H1 (cell line): ENCODE measurements around the gene PPFIA2. TPM values are rescaled to one million over a fixed set of nuclear protein-coding genes. Genes with fewer than 3 reads are reported as not detected.

Source experiments
- CTCF ChIA-PET: fragments of 300-600 bp; sonication (Branson Sonifier 250); formaldehyde crosslinking; loops from one replicate; lab custom pipeline; 2021; ENCODE audit not compliant: partially characterized antibody; lab: Charles Lee
- POLR2A ChIA-PET: fragments of 300-600 bp; sonication (Branson Sonifier 250); formaldehyde crosslinking; loops from one replicate; lab custom pipeline; 2021; ENCODE audit warnings: inconsistent platforms; ENCODE audit not compliant: partially characterized antibody; lab: Charles Lee
- DNase-seq, 2 experiments: peaks; one replicate each; pipeline versions ENCODE4 v3.0.0 to v3.0.0-alpha.2; 2010 to 2022; ENCODE audit warnings: low spot score in 2 of 2, low read depth in 1 of 2, mixed read lengths in 1 of 2
- FAIRE-seq: peaks from 2 replicates; lab custom pipeline; 2011; peaks lifted over from hg19 to GRCh38; lab: Jason Lieb, UNC
- H2AFZ ChIP-seq: 2 replicates; pipeline ENCODE4 v1.8.1; 2012; ENCODE audit warnings: low read length, inconsistent platforms
- H2AK5ac ChIP-seq: 2 replicates; pipeline ENCODE4 v1.6.1; 2013; ENCODE audit warnings: low read depth, low read length
- H2BK120ac ChIP-seq: replicated peaks from 2 replicates; pipeline ENCODE3; 2013; ENCODE audit warnings: low read depth, low read length, inconsistent platforms
- H2BK12ac ChIP-seq: 2 replicates; pipeline ENCODE4 v1.6.1; 2013; ENCODE audit warnings: low read depth, low read length
- H2BK15ac ChIP-seq: 2 replicates; pipeline ENCODE4 v1.6.1; 2013; ENCODE audit warnings: low read length
- H2BK20ac ChIP-seq: 2 replicates; pipeline ENCODE4 v1.6.1; 2013; ENCODE audit warnings: low read length
- H2BK5ac ChIP-seq: 2 replicates; pipeline ENCODE4 v1.6.1; 2013; ENCODE audit warnings: low read depth, low read length
- H3K14ac ChIP-seq: 2 replicates; pipeline ENCODE4 v1.6.1; 2013; ENCODE audit warnings: inconsistent platforms; ENCODE audit not compliant: insufficient read length
- H3K18ac ChIP-seq: 2 replicates; pipeline ENCODE4 v1.6.1; 2013; ENCODE audit warnings: low read length; ENCODE audit errors: extremely low read depth
- H3K23ac ChIP-seq: 2 replicates; pipeline ENCODE4 v1.6.1; 2013; ENCODE audit warnings: inconsistent platforms; ENCODE audit not compliant: insufficient read length
- H3K23me2 ChIP-seq: 2 replicates; pipeline ENCODE4 v1.6.1; 2013; ENCODE audit warnings: low read depth, low read length
- H3K27ac ChIP-seq: 2 replicates; pipeline ENCODE4 v1.6.1; 2011; ENCODE audit warnings: low read depth, low read length, inconsistent platforms
- H3K27me3 ChIP-seq, 4 experiments: replicated peaks in 1 of 4; 1 replicate in 1 of 4; 2 replicates in 3 of 4; pipeline versions ENCODE4 v1.6.1 to v1.8.1; 2011 to 2013; ENCODE audit warnings: low read length in 3 of 4, mild to moderate bottlenecking in 3 of 4, inconsistent platforms in 2 of 4, mixed read lengths in 2 of 4, moderate library complexity in 1 of 4; ENCODE audit not compliant: control insufficient read depth in 3 of 4, insufficient read depth in 3 of 4; ENCODE audit errors: extremely low read depth in 1 of 4
- H3K36me3 ChIP-seq, 4 experiments: 2 replicates each; pipeline versions ENCODE4 v1.6.1 to v1.8.1; 2011 to 2013; ENCODE audit warnings: mild to moderate bottlenecking in 4 of 4, low read length in 3 of 4, moderate library complexity in 2 of 4, control low read depth in 1 of 4, inconsistent platforms in 1 of 4; ENCODE audit not compliant: insufficient read depth in 4 of 4, control insufficient read depth in 2 of 4
- H3K4ac ChIP-seq: replicated peaks from 2 replicates; pipeline ENCODE3; 2013; ENCODE audit warnings: low read length, low read depth, mixed read lengths, inconsistent platforms; ENCODE audit not compliant: insufficient read length
- H3K4me1 ChIP-seq, 4 experiments: replicated peaks in 1 of 4; 1 replicate in 1 of 4; 2 replicates in 3 of 4; pipeline versions ENCODE4 v1.6.1 to v1.8.1; 2011 to 2013; ENCODE audit warnings: low read length in 3 of 4, inconsistent platforms in 2 of 4, mixed read lengths in 1 of 4; ENCODE audit not compliant: insufficient read depth in 4 of 4, control insufficient read depth in 3 of 4
- H3K4me2 ChIP-seq, 2 experiments: 2 replicates each; pipeline versions ENCODE4 v1.6.1 to v1.8.1; 2011 to 2013; ENCODE audit warnings: low read depth in 2 of 2, low read length in 2 of 2, control low read depth in 1 of 2, inconsistent platforms in 1 of 2, mild to moderate bottlenecking in 1 of 2; ENCODE audit not compliant: insufficient read depth in 1 of 2
- H3K4me3 ChIP-seq, 4 experiments: fragments of 200-600, 300-600 bp in 1 of 4; sonication (generic), shearing (Covaris generic), sonication (Bioruptor Twin) in 1 of 4; 2 replicates each; pipeline versions ENCODE4 v1.5.1 to v1.8.1; 2011 to 2016; ENCODE audit warnings: low read length in 4 of 4, low read depth in 3 of 4, control low read depth in 2 of 4, inconsistent platforms in 2 of 4, mild to moderate bottlenecking in 2 of 4, mixed read lengths in 1 of 4, moderate library complexity in 1 of 4; ENCODE audit not compliant: insufficient read depth in 2 of 4; ENCODE audit errors: extremely low read depth in 1 of 4
- H3K56ac ChIP-seq: replicated peaks from 2 replicates; pipeline ENCODE3; 2013; ENCODE audit warnings: low read depth, mild to moderate bottlenecking, mixed read lengths, low read length, inconsistent platforms; ENCODE audit not compliant: insufficient read length
- H3K79me1 ChIP-seq: 2 replicates; pipeline ENCODE4 v1.6.1; 2013; ENCODE audit warnings: low read depth, low read length, control low read depth
- H3K79me2 ChIP-seq, 2 experiments: 2 replicates each; pipeline versions ENCODE4 v1.6.1 to v1.8.1; 2012 to 2013; ENCODE audit warnings: low read length in 2 of 2, mild to moderate bottlenecking in 2 of 2, inconsistent platforms in 1 of 2; ENCODE audit not compliant: insufficient read depth in 2 of 2, control insufficient read depth in 1 of 2
- H3K9ac ChIP-seq, 4 experiments: replicated peaks in 1 of 4; 1 replicate in 1 of 4; 2 replicates in 3 of 4; pipeline versions ENCODE4 v1.6.1 to v1.8.1; 2011 to 2013; ENCODE audit warnings: low read depth in 3 of 4, low read length in 3 of 4, control low read depth in 2 of 4, mild to moderate bottlenecking in 2 of 4, moderate library complexity in 2 of 4, inconsistent platforms in 1 of 4; ENCODE audit errors: extremely low read depth in 1 of 4
- H3K9me3 ChIP-seq, 2 experiments: 2 replicates each; pipeline versions ENCODE4 v1.6.1 to v1.8.1; 2012 to 2013; ENCODE audit warnings: mild to moderate bottlenecking in 2 of 2, moderate library complexity in 2 of 2, control low read depth in 1 of 2, inconsistent platforms in 1 of 2, low read depth in 1 of 2, low read length in 1 of 2, mixed read lengths in 1 of 2; ENCODE audit not compliant: insufficient read depth in 2 of 2
- H4K20me1 ChIP-seq, 2 experiments: replicated peaks in 1 of 2; 2 replicates each; pipeline versions ENCODE3 to v1.8.1; 2011 to 2013; ENCODE audit warnings: inconsistent platforms in 2 of 2, low read length in 2 of 2, mild to moderate bottlenecking in 1 of 2; ENCODE audit not compliant: insufficient read depth in 2 of 2, control insufficient read depth in 1 of 2
- H4K5ac ChIP-seq: 2 replicates; pipeline ENCODE4 v1.6.1; 2013; ENCODE audit warnings: low read length, low read depth, mixed read lengths, inconsistent platforms; ENCODE audit not compliant: insufficient read length
- H4K8ac ChIP-seq: 2 replicates; pipeline ENCODE4 v1.8.0; 2013; ENCODE audit warnings: mild to moderate bottlenecking, moderate library complexity, low read length, inconsistent platforms; ENCODE audit not compliant: insufficient read depth; ENCODE audit errors: extremely low read depth
- H4K91ac ChIP-seq: replicated peaks from 2 replicates; pipeline ENCODE3; 2013; ENCODE audit warnings: low read length, mixed read lengths, inconsistent platforms; ENCODE audit not compliant: insufficient read length
- BACH1 ChIP-seq: IDR thresholded peaks from 2 replicates; pipeline ENCODE4 v1.6.1; 2012; ENCODE audit warnings: low read length, improper control_type of control experiment
- BCL11A ChIP-seq, 2 experiments: IDR thresholded peaks; one replicate each; pipeline ENCODE4 v1.6.1; 2011; ENCODE audit warnings: low read depth in 2 of 2, low read length in 2 of 2, mild to moderate bottlenecking in 2 of 2
- CEBPB ChIP-seq: IDR thresholded peaks from 2 replicates; pipeline ENCODE4 v1.6.1; 2012; ENCODE audit warnings: low read depth, low read length
- GTF2F1 ChIP-seq: IDR thresholded peaks from 2 replicates; pipeline ENCODE4 v1.6.1; 2012; ENCODE audit warnings: low read depth, low read length, improper control_type of control experiment, borderline replicate concordance
- KDM1A ChIP-seq: fragments of 200-600, 300-600 bp; sonication (generic); IDR thresholded peaks from 2 replicates; pipeline ENCODE4 v1.7.1; 2016; ENCODE audit warnings: mild to moderate bottlenecking, low read length, borderline replicate concordance
- KDM5A ChIP-seq: fragments of 200-600 bp; IDR thresholded peaks from 2 replicates; pipeline ENCODE4 v1.7.1; 2012; ENCODE audit warnings: mild to moderate bottlenecking, low read length, inconsistent platforms, mixed read lengths
- WGBS, 2 experiments: shearing (Covaris generic) in 1 of 2; methylation state at CpG; one replicate each; pipeline versions ENCODE4 v1.1.6 to v1.1.7; 2013 to 2015; ENCODE audit warnings: low lambda C conversion rate in 2 of 2, mixed read lengths in 2 of 2, inconsistent platforms in 1 of 2, low coverage in 1 of 2, missing lambda C conversion rate in 1 of 2; ENCODE audit not compliant: insufficient replicate concordance in 2 of 2, insufficient coverage in 1 of 2, insufficient read length in 1 of 2; ENCODE audit errors: extremely low coverage in 1 of 2, missing lambda C conversion rate in 1 of 2; 5-methylcytosine and 5-hydroxymethylcytosine counted together
- polyA plus RNA-seq, 7 experiments: library from polyadenylated mRNA; depleted of rRNA in 3 of 7; stranded (reverse) in 5 of 7; unstranded in 2 of 7; fragments of >200 nt in 5 of 7; fragments of 200-250 nt in 2 of 7; gene quantifications; 1 replicate in 5 of 7; 2 replicates in 1 of 7; 4 replicates in 1 of 7; pipeline versions ENCODE4 v1.2.1 to v1.2.3, GENCODE V29; 2011 to 2013; ENCODE audit warnings: missing spikeins in 2 of 7, mixed read lengths in 2 of 7
- total RNA-seq: library from RNA; stranded (reverse); fragmentation: NEBNext Ultra II Directional; extraction: Animal tissue kit (Norgen Biotek cat#: 25700); gene quantifications from 2 replicates; pipeline ENCODE4 v1.2.1, GENCODE V29; 2021
- TF ChIP-seq, protein P1 (sequence below), 3 experiments: IDR thresholded peaks; 1 replicate in 2 of 3; 2 replicates in 1 of 3; pipeline versions ENCODE4 v1.5.1 to v1.6.1; 2011; ENCODE audit warnings: low read length in 3 of 3, mild to moderate bottlenecking in 3 of 3, inconsistent platforms in 2 of 3, low read depth in 1 of 3, moderate library complexity in 1 of 3; ENCODE audit not compliant: insufficient read depth in 1 of 3; ENCODE audit errors: control extremely low read depth in 1 of 3

PPFIA2 gene
- total and polyA plus RNA-seq, 2 of the 8 experiments (the other 6 are each of a cell fraction or from before 2014, with no cell fraction given), result 1.2 to 1.8 TPM

DNA sequence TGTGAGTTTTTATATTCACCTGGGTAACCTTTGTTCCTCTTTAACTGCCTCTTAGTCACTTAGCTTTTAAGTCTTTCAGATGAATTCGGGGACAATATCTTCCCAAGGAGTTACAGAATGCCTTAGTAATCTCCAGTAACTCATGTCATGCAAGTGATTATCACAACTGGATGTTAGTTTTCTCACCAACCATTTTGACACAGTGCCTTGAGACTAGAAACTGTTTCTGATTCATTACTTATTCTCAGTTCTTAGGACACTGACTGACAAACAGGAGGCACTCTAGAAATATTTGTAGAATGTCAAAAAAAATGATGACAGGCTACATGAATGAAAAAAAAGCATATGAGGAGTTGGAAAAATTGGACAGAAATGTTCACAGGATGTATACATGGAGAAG, 346.2 kb downstream of the PPFIA2 start:
- H3K4ac ChIP-seq, result no peak overlapping the region
- H4K91ac ChIP-seq, result no peak overlapping the region
- H3K4me3 ChIP-seq, result no peak overlapping the region
- H3K27ac ChIP-seq, result no peak overlapping the region
- H2AK5ac ChIP-seq, result no peak overlapping the region
- no peak overlapping the region for H2BK20ac ChIP-seq
- H2BK5ac ChIP-seq, result no peak overlapping the region
- no peak overlapping the region for H2BK12ac ChIP-seq
- no peaks in the 10 kb centered on the region for H3K79me2 ChIP-seq
- no peak overlapping the region for H3K4me2 ChIP-seq
- H3K27me3 ChIP-seq, result no peaks in the 10 kb centered on the region
- H3K4me1 ChIP-seq, result no peaks in the 10 kb centered on the region; a peak in 1 of 7 replicates
- no peak overlapping the region for H3K9ac ChIP-seq
- CTCF ChIA-PET, result no interaction called here
- TF ChIP-seq GTF2F1 (no peak), BCL11A (IDR thresholded peaks at IDR 0.05; ENCODE audit: low read depth in 2 of 2, low read length in 2 of 2) (no peak), KDM1A (no peak), CEBPB (no peak), BACH1 (no peak), KDM5A (no peak)
- TF ChIP-seq, protein P1, sequence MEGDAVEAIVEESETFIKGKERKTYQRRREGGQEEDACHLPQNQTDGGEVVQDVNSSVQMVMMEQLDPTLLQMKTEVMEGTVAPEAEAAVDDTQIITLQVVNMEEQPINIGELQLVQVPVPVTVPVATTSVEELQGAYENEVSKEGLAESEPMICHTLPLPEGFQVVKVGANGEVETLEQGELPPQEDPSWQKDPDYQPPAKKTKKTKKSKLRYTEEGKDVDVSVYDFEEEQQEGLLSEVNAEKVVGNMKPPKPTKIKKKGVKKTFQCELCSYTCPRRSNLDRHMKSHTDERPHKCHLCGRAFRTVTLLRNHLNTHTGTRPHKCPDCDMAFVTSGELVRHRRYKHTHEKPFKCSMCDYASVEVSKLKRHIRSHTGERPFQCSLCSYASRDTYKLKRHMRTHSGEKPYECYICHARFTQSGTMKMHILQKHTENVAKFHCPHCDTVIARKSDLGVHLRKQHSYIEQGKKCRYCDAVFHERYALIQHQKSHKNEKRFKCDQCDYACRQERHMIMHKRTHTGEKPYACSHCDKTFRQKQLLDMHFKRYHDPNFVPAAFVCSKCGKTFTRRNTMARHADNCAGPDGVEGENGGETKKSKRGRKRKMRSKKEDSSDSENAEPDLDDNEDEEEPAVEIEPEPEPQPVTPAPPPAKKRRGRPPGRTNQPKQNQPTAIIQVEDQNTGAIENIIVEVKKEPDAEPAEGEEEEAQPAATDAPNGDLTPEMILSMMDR (IDR thresholded peaks at IDR 0.05; ENCODE audit: control extremely low read depth in 1 of 3, insufficient read depth in 1 of 3, low read depth in 1 of 3, low read length in 3 of 3), result no peak
- TF ChIP-seq, all 59 proteins: peak for 0
- no peak overlapping the region for H2BK15ac ChIP-seq
- no peak overlapping the region for H3K56ac ChIP-seq
- H4K20me1 ChIP-seq, result no peaks in the 10 kb centered on the region
- no peak for FAIRE-seq
- no peaks in the 10 kb centered on the region for H3K79me1 ChIP-seq
- no peaks in the 10 kb centered on the region for H3K9me3 ChIP-seq
- no peak overlapping the region for H2AFZ ChIP-seq
- POLR2A ChIA-PET, result no interaction called here
- H4K8ac ChIP-seq, result no peak overlapping the region
- H3K18ac ChIP-seq, result no peak overlapping the region
- H3K23me2 ChIP-seq, result no peaks in the 10 kb centered on the region
- H2BK120ac ChIP-seq, result no peak overlapping the region
- WGBS, 2 experiments, result 79% methylated on average over 1 of the region's 1 CpG; no CpG with 5 or more reads in 1 of the 2 experiments
- no peak overlapping the region for H3K23ac ChIP-seq
- no peaks in the 10 kb centered on the region for H3K36me3 ChIP-seq
- H4K5ac ChIP-seq, result no peak overlapping the region
- no peak for DNase-seq
- no peak overlapping the region for H3K14ac ChIP-seq
